ENCODE data around the gene ZNF598.
"Not testable (repeated sequence)": the region's sequence is repeated elsewhere in the genome, so short reads cannot be mapped to it uniquely, and the experiment has no call there.

ZNF598 gene

DNA sequence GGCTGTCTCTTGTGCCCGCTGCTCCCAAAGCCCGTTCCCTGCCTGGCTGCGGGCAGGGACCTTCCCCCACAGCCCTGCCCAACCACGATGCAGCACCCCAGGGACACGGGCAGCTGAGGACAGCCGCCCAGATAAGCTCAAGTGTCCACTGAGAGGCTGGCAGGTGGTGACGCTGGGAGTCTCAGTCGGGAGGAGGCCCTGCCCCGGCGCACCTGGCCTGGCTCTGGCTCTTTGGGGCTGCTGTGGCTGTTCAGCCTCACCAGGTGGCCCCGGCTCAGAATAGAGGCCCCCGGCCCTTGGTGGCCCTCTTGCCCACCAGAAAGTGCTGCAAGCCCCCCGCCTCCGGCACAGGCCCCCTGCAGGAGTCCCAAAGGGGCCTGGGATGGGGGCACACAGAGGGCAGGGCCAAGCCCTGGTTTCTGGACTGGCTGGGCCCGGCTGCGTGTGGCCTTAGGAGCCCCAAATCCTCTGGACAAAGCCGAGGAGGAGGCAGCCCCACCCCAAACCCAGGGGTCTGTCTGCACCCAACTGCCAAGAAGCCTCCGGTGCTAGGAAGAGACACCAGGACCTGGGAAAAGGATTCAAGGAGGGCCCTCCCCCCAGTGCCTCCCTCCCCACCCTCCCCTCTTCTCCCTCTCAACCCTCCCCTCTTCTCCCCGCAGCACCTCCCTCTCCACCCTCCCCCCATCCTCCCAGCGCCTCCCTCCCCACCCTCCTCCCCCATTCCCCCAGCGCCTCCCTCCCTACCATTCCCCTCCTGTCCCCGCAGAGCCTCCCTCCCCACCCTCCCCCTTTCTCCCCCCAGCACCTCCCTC is 32.8 kb upstream of the ZNF598 start:
- in situ Hi-C loops (cut with MboI; ENCODE audit: low pct_unique_long_range_greater_than_20kb, low sequenced_read_pairs): no loop called here
- DNase-seq: no peak

DNA sequence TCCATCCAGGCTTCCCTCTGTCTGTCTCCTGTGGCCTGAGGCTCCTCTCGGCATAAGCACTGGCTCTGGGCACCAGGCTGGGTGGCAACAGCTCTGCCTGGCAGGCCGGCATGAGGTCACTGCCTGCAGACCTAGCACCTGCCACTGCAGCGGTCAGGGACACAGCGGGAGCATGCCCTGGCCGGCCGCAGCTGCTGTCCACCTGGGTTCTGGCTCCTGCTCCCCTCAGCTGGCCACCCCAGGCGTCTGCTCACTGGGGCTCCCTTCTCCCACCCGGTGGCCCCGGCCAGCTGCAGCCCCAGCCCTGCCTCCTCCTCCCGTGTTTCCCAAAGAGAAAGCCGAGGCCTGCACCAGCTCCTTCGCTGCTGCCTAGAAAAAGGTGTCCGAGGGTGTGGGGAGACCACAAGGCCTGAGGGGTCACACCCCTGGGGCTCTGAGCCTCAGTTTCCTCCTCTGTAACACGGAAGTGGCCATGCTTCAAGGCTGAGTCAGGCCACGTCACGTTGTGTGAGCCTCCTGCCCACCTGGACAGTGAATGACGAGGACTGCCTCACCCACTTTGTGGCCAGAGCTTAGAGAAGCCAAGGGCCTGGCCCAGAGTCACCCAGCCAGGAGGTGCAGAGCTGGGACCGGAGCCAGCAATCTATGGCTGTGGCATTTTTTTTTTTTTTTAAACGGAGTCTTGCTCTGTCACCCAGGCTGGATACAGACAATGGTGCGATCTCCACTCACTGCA is 31.3 kb upstream of the ZNF598 start:
- no peak for DNase-seq
- in situ Hi-C loops (cut with MboI; ENCODE audit: low pct_unique_long_range_greater_than_20kb, low sequenced_read_pairs): no loop called here

DNA sequence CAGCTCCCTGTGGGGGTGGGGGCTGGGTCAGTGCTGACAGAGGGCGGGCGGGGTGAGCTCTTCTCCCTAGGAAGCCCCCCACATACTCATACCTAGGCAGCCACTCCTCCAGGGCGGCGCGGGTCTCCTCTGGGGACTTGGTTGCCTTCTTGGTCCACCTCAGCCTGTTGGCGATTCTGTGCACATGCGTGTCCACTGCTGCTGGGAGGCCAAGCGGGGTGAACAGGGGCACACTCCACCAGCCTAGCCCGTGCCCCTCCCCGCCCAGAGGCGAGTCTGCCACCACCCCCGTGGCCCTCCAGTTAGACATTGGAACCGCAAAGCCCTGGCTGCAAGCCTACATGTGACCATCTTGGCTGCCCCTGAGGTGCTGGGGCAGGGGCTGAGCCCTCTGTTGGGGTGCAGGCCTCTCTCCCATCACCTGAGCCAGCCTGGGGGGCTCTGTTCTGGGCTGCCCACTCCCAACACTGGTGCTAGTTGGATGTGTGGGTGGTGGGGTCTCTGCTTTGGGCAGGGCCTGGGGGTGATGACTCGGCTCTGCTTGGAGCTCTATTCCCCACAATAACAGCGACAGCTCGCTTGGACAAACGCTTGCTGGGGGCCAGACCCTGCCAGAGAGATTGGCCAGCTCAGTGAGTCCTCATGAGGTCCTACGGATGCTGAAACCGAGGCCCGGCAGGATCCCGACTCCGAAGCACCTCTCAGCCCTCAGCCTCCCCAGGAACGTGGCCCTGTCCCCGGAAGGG is 30.6 kb upstream of the ZNF598 start:
- in situ Hi-C loops (cut with MboI; ENCODE audit: low pct_unique_long_range_greater_than_20kb, low sequenced_read_pairs): no loop called here
- DNase-seq: no peak

DNA sequence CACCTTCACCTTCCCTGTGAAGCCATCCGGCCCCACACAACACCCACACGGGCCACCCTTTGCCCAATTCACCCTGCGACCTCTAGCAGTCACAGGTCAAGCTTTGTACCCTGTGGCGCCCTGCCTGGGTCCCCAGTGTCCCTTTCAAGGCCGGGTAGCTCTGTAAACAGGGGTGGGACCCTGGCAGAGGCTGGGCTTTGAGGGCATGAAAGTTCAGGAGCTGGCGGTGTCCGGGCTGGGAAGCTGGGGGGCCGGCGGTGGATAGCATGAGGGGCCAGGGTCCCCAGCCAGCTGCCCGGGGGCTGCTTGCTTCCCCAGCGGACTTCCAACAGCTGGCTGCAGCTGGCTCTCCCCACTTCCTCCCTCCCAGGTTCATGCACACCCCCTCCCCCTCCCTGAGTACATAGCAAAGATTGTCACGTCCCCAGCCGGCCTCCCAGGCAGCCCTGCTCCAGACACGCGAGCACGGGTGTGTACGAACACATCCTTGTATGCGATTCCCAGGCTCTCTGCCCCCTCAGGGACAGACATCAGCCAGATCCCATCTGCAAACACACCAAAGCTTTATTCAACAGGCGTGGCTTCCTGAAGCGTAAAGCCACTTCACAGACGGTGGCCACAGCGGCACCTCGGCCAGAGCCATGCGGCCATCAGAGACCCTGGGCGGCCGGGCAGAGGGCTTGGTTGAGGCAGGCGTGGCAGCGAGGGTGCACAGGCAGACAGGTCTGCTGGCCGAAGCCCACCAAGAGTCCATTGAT is 29.8 kb upstream of the ZNF598 start:
- no peak for DNase-seq
- in situ Hi-C loops (cut with MboI; ENCODE audit: low pct_unique_long_range_greater_than_20kb, low sequenced_read_pairs): no loop called here

DNA sequence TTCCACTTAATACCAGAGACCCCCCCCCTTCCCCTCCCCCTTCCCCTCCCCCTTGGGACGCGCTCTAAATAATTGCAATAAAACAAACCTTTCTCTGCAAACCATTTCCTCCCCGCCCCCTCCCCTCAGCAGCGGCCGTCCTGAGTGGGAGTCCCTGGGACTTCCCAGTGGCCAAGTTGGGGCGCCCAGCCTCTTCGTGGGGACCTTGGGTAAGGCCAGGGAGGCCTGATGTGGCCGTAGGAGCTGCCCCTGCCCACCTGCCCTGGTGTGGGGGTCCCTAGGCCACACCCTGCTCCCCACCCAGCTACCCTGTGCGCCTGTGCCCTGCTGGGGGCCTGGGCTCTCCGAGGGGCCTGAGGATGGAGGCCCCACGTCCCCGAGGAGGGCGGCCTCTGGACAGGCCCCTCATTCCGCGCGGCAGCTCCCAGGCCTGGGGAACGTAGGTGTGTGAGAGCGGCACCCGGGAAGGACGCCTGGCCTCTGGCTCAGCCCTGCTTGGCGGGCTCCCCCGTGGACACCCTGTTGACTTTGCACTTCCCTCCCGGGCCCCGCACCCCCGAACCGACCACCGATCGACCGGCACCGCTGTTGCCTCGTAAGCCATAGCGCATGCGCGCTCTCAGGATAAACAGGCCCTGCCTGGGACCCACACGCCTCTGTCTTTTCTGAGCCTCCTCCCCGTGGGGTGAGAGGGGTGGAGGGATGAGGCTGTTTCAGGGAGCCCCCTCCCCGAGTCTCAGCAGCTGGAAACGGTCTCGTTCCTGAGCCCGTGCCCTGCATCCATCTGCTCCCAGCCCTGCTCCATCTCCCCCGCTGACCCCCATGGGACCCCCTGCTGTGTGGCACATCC is 29.0 kb upstream of the ZNF598 start:
- no peak for DNase-seq

DNA sequence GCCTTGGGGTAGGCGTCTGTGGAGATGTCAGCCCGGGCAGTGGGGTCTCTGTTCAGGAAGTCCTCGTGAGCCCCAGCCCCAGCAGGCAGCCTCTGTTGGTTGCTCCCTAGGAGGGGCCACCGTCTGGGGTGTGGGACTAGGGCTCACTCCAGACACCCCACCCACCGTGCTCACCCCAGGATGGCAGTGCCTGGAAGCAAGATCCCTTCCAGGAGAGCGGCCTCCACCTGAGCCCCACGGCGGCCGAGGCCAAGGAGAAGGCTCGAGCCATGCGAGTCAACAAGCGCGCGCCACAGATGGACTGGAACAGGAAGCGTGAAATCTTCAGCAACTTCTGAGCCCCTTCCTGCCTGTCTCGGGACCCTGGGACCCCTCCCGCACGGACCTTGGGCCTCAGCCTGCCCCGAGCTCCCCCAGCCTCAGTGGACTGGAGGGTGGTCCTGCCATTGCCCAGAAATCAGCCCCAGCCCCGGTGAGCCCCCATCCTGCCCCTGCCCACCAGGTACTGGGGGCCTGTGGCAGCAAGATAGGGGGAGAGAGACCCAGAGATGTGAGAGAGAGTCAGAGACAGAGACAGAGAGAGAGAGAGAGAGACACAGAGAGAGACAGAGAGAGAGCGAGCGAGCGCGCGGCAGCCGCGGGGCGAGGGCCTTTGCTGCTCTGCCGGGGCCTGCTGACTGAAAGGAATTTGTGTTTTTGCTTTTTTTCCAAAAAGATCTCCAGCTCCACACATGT is 28.2 kb upstream of the ZNF598 start:
- in situ Hi-C loops (cut with MboI; ENCODE audit: low pct_unique_long_range_greater_than_20kb, low sequenced_read_pairs): no loop called here
- DNase-seq: no peak

More for the DNA sequence above, 29.0 kb upstream of the ZNF598 start:
- in situ Hi-C loops (cut with MboI; ENCODE audit: low pct_unique_long_range_greater_than_20kb, low sequenced_read_pairs): no loop called here

DNA sequence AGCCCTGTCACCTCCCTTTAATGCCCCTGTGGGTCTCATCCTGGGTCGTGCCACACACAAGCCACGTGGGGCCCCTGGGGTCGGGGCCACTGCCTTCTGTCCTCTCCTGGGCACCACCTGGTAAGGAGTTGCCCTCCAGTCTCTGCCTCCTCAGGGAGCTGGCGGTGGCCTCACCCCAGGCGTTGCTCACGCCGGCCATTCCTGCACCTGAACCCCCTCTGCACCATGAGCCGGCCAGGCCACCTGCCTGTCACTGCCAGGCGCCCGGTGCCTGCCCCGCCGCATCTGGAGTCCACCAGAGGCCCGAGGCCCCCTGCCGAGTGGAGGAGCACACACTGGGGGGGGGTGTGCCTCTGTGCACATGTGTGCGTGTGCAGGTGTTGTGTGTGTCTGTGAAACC is 27.5 kb upstream of the ZNF598 start:
- in situ Hi-C loops (cut with MboI; ENCODE audit: low pct_unique_long_range_greater_than_20kb, low sequenced_read_pairs): no loop called here
- no peak for DNase-seq

DNA sequence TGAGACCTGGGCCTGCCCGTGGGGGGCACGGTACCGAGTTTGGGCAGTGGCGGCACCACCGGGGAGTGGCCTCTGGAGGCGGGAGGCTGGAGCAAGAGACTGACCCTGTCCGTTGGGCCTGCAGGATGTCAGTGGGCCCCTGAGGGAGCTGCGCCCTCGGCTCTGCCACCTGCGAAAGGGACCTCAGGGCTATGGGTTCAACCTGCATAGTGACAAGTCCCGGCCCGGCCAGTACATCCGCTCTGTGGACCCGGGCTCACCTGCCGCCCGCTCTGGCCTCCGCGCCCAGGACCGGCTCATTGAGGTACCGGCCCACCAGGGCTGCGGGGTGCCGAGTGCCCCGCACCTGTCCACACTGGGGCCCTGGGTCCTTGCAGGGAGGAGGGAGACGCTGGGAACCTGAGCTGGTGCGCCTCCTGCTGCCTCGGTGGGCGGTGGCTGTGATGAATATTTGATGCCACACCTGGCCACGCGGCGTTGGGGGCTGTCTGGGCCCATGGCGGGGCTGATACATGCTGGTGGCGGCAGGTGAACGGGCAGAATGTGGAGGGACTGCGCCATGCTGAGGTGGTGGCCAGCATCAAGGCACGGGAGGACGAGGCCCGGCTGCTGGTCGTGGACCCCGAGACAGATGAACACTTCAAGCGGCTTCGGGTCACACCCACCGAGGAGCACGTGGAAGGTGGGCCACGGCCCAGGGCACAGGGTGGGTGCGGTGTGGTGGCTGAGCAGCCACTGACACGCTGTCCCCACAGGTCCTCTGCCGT is 26.8 kb upstream of the ZNF598 start:
- in situ Hi-C loops (cut with MboI; ENCODE audit: low pct_unique_long_range_greater_than_20kb, low sequenced_read_pairs): no loop called here
- no peak for DNase-seq

DNA sequence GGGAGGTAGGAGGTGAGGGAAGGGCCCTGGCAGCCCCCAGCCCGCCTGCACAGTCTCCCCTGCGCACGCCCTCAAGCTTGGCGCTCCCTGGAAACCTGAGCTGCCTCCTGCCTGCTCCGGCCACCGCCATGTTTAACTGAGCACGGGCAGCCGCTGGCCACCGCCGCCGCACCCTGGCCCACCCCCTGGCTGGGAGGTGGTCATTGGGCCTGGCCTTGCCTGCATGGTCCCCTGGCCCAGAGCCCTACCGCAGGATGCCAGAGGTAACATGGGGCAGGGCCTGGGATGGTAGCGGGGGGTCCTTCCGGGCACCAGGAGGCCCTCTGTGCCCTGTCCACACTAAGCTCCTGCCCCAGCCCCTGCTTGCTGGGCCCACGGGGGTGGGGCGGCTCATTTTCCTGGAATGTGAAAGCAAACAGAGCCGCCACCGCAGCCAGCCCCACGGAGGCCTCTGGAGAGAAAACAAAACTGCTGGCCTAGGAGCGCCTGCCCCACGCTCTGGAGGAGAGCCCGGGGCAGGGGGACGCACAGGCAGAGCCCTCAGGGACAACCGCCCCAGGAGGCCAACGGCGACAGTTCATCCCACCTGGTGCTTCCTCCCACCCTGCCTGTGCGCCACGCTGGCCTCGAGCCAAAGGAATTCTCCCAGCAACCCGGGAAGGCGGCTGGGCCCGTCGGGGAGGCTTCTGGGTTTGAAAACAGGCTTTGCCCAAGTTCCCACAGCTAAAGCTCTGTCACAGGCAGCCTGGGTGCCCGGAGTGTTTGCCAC is 26.0 kb upstream of the ZNF598 start:
- in situ Hi-C loops (cut with MboI; ENCODE audit: low pct_unique_long_range_greater_than_20kb, low sequenced_read_pairs): no loop called here
- no peak for DNase-seq

DNA sequence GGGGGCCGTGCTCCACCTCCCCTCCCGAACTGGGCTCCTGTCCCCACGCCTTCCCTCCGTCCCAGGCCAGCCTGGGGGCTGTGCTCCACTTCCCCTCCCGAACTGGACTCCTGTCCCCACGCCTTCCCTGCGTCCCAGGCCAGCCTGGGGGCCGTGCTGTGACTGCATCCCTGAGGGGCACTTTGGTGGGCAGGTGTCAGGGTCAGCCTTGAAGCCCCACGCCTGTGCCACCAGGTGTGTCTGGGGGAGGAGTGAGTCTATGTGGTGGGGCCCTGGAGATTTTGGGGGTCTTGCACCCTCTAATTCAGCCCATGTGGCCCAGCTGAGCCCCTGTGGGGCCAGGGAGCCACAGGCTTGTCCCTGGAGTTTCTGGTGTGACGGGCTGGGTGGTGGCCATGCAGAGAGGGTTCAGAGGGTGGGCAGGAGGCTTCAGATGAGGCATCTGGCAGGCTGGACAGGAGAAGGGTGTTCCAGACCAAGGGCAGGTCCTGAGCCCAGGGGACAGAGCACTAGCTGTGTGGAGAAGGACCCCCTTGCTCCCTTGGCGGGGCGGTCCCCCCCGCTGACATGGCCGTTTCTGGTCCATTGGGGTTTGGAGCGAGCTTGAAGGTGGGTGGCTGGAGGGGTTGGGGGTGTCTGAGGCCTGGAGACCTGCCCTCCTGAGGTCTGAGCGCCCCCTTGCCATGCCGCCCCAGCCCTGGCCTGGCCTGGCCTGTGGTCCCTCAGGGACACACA is 25.2 kb upstream of the ZNF598 start:
- DNase-seq: no peak
- in situ Hi-C loops (cut with MboI; ENCODE audit: low pct_unique_long_range_greater_than_20kb, low sequenced_read_pairs): no loop called here

DNA sequence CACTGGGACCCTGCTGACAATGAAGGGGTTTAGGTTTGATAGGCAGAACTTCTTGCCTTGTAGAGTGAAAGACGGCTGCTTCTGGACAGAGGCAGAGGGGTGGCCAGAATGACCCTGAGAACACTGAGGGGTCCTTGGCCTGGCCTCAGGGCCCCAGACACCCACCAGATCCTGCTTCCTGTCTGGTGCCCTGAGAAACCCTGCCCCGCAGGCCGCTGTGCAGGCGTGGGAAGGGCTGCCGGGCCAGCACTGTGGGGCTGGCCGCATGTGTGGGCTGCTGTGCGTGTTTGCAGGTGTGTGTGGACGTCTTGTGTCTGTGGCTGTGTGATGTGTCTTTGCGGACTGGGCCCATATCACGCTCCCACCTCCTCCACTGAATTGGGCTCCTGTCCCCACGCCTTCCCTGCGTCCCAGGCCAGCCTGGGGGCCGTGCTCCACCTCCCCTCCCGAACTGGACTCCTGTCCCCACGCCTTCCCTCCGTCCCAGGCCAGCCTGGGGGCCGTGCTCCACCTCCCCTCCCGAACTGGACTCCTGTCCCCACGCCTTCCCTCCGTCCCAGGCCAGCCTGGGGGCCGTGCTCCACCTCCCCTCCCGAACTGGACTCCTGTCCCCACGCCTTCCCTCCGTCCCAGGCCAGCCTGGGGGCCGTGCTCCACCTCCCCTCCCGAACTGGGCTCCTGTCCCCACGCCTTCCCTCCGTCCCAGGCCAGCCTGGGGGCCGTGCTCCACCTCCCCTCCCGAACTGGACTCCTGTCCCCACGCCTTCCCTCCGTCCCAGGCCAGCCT is 24.5 kb upstream of the ZNF598 start:
- in situ Hi-C loops (cut with MboI; ENCODE audit: low pct_unique_long_range_greater_than_20kb, low sequenced_read_pairs); DNase-seq: not testable (repeated sequence)

DNA sequence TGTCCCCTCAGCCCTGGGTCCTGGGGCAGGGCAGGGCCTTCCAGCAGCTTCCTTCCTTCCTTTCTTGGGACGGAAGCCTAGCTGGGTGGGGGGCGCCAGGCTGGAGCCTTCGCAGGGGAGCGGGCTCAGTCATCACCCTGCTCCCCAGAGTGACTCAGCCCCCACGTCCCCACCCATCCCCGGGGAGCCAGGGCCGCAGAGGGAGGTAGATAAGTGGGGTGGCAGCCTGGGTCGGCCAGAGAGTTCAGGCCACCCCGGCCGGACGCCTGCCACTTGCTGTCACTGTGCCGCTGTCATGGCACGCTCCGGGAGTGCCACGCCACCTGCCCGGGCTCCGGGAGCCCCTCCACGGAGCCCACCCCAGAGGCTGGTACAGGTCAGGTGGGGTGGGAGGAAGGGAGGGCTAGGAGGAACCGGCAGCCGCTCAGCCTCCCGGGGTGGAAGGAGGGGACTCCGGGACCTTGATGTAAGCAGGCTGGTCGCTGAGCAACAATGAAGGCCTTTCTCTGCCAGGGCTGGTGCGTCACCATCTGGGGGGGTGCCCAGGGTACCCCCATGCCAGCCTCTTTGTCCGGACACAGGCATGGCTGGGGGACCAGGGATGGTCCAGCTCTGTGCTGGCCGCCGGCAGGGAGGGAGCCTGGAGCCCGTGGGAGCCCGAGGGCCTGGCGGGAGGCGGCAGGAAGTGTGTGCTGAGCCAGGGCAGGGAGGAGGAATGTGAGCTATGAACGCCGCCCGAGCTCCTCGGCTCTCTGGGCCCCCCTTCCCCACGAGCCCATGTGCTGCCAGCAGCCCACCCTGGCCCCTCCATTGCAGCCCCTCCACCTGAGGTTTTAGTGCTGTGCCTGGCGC is 23.7 kb upstream of the ZNF598 start:
- DNase-seq: no peak
- in situ Hi-C loops (cut with MboI; ENCODE audit: low pct_unique_long_range_greater_than_20kb, low sequenced_read_pairs): no loop called here

DNA sequence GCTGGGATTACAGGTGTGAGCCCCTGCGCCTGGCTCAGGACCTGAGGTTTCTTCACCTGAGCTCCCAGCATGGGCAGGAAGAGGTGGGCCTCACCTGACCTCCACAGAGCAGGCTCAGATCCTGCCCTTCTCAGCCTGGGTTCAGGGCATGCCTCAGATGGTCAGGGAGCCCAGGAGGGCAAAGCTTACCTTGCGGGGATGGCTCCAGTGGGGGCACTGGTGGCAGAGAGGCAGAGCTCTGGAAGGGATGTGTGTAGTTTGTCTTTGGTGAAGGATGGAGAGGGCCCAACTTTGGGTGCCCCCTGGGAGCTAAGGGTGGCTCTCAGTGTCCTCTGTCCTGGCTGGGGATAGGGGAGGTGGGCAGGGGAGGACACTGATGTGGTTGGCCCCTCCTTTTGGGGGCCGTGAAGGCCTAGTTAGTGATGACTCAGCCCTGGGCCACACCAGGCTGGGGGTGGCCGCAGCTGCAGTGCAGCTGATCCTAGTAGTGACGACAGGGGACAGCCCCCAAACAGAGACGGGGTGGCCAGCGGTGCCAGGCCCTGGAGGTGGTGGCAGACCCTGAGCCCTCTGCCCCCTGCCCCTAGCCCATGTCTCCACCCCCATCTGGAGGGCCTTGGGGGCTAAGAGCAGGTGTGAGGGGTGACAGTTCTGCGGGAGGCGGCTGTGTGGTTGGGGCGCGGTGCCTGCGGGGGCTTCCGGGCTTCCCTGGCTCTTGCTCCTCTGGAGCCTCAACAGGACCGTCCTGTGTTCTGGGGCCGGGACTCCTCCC is 22.9 kb upstream of the ZNF598 start:
- in situ Hi-C loops (cut with MboI; ENCODE audit: low pct_unique_long_range_greater_than_20kb, low sequenced_read_pairs): no loop called here
- DNase-seq: no peak

All from KBM-7 (cell line).